22Rv1 (cell line): Measurements from ENCODE around the gene PRSS36.

Experiments
- H3K27ac ChIP-seq: fragments of 450-650 bp; 2 replicates; pipeline ENCODE4 v1.5.1; 2017
- ZFX ChIP-seq: fragments of 450-650 bp; IDR thresholded peaks from 2 replicates; pipeline ENCODE4 v1.6.1; 2017; ENCODE audit warnings: antibody characterized with exemption, borderline replicate concordance
- TF ChIP-seq, protein P1 (sequence below): fragments of 450-650 bp; IDR thresholded peaks from 2 replicates; pipeline ENCODE4 v1.5.1; 2017; ENCODE audit warnings: mild to moderate bottlenecking

Gene PRSS36

GRCh38 chr16:31133046-31133501 lies 16.8 kb downstream of the PRSS36 start:
- TF ChIP-seq, protein P1, sequence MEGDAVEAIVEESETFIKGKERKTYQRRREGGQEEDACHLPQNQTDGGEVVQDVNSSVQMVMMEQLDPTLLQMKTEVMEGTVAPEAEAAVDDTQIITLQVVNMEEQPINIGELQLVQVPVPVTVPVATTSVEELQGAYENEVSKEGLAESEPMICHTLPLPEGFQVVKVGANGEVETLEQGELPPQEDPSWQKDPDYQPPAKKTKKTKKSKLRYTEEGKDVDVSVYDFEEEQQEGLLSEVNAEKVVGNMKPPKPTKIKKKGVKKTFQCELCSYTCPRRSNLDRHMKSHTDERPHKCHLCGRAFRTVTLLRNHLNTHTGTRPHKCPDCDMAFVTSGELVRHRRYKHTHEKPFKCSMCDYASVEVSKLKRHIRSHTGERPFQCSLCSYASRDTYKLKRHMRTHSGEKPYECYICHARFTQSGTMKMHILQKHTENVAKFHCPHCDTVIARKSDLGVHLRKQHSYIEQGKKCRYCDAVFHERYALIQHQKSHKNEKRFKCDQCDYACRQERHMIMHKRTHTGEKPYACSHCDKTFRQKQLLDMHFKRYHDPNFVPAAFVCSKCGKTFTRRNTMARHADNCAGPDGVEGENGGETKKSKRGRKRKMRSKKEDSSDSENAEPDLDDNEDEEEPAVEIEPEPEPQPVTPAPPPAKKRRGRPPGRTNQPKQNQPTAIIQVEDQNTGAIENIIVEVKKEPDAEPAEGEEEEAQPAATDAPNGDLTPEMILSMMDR: no peak
- TF ChIP-seq ZFX: no peak
- H3K27ac ChIP-seq: no peak overlapping the region

DNA sequence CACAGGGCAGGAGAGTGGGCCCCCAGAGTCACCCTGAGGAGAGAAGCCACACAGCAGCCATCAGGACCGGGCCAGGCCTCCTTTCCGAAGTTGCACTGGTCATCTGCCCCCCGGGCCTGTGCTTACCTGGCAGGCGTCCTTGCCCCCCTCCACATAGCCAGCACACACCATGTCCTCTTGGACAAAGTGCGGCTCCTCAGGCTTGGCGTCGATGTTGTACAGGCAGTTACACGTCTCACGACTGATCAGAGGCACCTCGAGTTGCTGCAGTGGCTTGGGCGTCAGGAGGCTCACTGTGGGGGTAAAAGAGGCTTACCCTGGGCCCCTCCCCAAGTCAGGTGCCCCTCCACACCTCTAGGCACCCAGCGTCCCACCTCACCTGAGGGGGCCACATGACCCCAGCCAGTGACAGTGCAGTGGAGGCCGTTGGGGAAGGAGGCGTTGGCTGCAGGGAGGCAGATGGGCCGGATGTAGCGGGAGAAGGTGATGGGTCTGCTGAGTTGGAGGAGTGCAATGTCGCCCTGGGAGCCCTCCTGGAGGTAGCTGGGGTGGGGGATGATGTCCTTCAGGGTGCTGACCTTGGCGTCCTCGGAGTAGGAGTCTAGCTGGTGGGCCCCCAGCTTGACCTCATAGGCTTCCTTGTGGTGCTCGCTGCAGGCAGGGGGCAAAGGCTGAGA lies 17.4 kb downstream of the PRSS36 start:
- peak overlapping the region; percentile 72 for H3K27ac ChIP-seq
- TF ChIP-seq, protein P1: no peak
- no peak for TF ChIP-seq ZFX

DNA sequence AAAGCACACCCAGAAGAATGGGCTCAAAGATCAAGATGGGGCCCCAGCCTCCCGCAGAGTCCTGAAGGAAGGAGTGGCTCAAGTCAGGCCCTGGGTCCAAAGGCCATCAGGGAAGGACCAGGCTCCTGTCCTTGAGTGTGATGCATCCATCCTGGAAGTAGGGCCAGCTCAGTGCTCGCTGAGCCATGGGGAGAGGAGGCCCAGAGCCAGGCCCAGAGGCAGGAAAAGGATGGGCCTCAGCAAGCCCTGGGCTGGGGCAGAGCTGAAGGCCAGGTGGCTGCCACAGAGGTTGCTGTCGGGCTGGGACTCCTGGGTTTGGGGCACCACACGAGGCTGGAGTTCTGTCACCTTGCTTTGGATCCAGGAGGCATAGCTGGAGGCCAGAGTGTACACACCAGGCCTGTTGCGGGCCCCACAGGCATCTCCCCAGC lies 18.0 kb downstream of the PRSS36 start:
- no peak for TF ChIP-seq ZFX
- peak overlapping the region; percentile 72 for H3K27ac ChIP-seq

GRCh38 chr16:31131416-31131815 lies 18.4 kb downstream of the PRSS36 start:
- H3K27ac ChIP-seq: peak overlapping the region; percentile 72
- TF ChIP-seq ZFX: no peak
- TF ChIP-seq, protein P1: no peak

DNA sequence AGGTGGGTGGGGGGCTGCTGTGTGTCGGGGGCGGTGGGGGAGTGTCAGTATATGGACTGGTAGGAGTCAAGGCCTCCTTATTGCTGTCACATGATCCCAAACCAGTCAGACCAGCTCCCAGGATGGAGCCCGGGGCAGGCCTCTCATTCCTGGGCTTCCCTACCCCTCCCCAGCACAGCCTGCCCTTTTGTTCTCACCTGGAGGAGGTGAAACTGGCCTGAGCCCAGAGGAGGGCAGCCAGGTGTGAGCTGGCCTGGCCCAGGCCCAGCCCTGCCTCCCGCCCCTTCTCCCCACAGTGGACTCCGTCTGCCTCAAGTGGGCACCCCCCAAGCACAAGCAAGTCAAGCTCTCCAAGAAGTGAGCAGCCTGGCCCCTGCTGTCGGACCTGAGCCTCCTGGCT lies 19.0 kb downstream of the PRSS36 start:
- TF ChIP-seq, protein P1: no peak
- no peak for TF ChIP-seq ZFX
- peak overlapping the region; percentile 72 for H3K27ac ChIP-seq

- no peak for TF ChIP-seq ZFX
- TF ChIP-seq, protein P1: no peak
- H3K27ac ChIP-seq: peak overlapping the region; percentile 72
These were observed 19.5 kb downstream of the PRSS36 start for GRCh38 chr16:31130336-31130891.

- H3K27ac ChIP-seq: peak overlapping the region; percentile 72
- no peak for TF ChIP-seq ZFX
These were observed 20.1 kb downstream of the PRSS36 start for GRCh38 chr16:31129568-31130335.
